Spleen (tissue), 11 donors: ENCODE measurements around the gene F13B. TPM values are rescaled to one million over a fixed set of nuclear protein-coding genes. Genes with fewer than 3 reads are reported as not detected.

Source experiments
- DNase-seq: peaks from one replicate; pipeline ENCODE4 v3.0.0-alpha.2; 2020
- H3K27ac ChIP-seq, 8 donors: fragments of 200-600 bp; sonication (generic) in 7 of 8; 1 replicate in 4 of 8; 2 replicates in 4 of 8; pipeline versions ENCODE4 v1.5.0 to v1.8.0; 2016 to 2021; ENCODE audit warnings: inconsistent platforms in 4 of 8, mild to moderate bottlenecking in 4 of 8, moderate library complexity in 1 of 8
- H3K27me3 ChIP-seq, 7 donors: fragments of 200-600 bp; sonication (generic) in 6 of 7; replicated peaks in 1 of 7; 1 replicate in 4 of 7; 2 replicates in 3 of 7; pipeline versions ENCODE4 v1.5.0 to v1.8.0; 2016 to 2021; ENCODE audit warnings: inconsistent platforms in 3 of 7, mild to moderate bottlenecking in 1 of 7
- H3K36me3 ChIP-seq, 6 donors: fragments of 200-600 bp; sonication (generic) in 5 of 6; 1 replicate in 4 of 6; 2 replicates in 2 of 6; pipeline versions ENCODE4 v1.5.0 to v1.8.0; 2016 to 2021; ENCODE audit warnings: inconsistent platforms in 2 of 6
- H3K4me1 ChIP-seq, 6 donors: fragments of 200-600 bp; sonication (generic) in 5 of 6; 1 replicate in 3 of 6; 2 replicates in 3 of 6; pipeline versions ENCODE4 v1.5.0 to v1.8.0; 2016 to 2021; ENCODE audit warnings: inconsistent platforms in 3 of 6
- H3K4me3 ChIP-seq, 8 donors: fragments of 200-600 bp; sonication (generic) in 7 of 8; 1 replicate in 4 of 8; 2 replicates in 4 of 8; pipeline versions ENCODE4 v1.5.0 to v1.8.0; 2016 to 2021; ENCODE audit warnings: inconsistent platforms in 4 of 8, mild to moderate bottlenecking in 4 of 8, moderate library complexity in 2 of 8
- H3K9me3 ChIP-seq, 8 donors: fragments of 200-600 bp; sonication (generic) in 7 of 8; 1 replicate in 4 of 8; 2 replicates in 4 of 8; pipeline versions ENCODE4 v1.5.0 to v1.8.0; 2016 to 2021; ENCODE audit warnings: inconsistent platforms in 4 of 8
- CTCF ChIP-seq, 11 experiments: fragments of 200-600 bp in 7 of 11; fragments of 450-650 bp in 4 of 11; sonication (generic) in 4 of 11; IDR thresholded peaks in 8 of 11; conservative IDR thresholded peaks in 3 of 11; 1 replicate in 7 of 11; 2 replicates in 4 of 11; pipeline versions ENCODE4 v1.4.0 to v1.8.0; 2016 to 2021; ENCODE audit warnings: antibody characterized with exemption in 11 of 11, inconsistent platforms in 4 of 11, mild to moderate bottlenecking in 1 of 11
- POLR2A ChIP-seq, 3 donors: fragments of 450-650 bp; IDR thresholded peaks; one replicate each; pipeline ENCODE4 v1.5.1; 2017; ENCODE audit warnings: antibody characterized with exemption in 3 of 3, mild to moderate bottlenecking in 1 of 3
- POLR2AphosphoS5 ChIP-seq, 3 donors: sonication (generic); formaldehyde crosslinking; IDR thresholded peaks; one replicate each; pipeline ENCODE4 v1.5.1; 2017; ENCODE audit warnings: antibody characterized with exemption in 3 of 3
- WGBS, 5 donors: extraction: QIAGEN DNeasy Blood & Tissue Kit in 3 of 5; methylation state at CpG; one replicate each; pipeline versions ENCODE4 v1.1.5 to v1.1.7; 2013 to 2018; 5-methylcytosine and 5-hydroxymethylcytosine counted together
- intact Hi-C: fragments of 100-400 bp; cut with DNase I; formaldehyde crosslinking; loops from one replicate; pipeline ENCODE4 v1.15.0; 2023; ENCODE audit warnings: low total_unique reads
- polyA plus RNA-seq, 3 donors: library from polyadenylated mRNA; stranded (reverse); fragments of 200-250 nt; gene quantifications; one replicate each; pipeline ENCODE4 v1.2.1, GENCODE V29; 2013
- total RNA-seq, 7 donors: library from RNA; depleted of rRNA in 3 of 7; stranded (reverse); fragments of >200 nt in 3 of 7; fragmentation: NEBNext Ultra II Directional in 4 of 7; extraction: Animal tissue kit (Norgen Biotek cat#: 25700) in 4 of 7; gene quantifications; one replicate each; pipeline versions ENCODE4 v1.1.0 to v1.2.1, GENCODE V29; 2016 to 2021
- donor health status: healthy with polysubstance abuse.
- donor health status: DM: no; HTN: no; CAD: no; lungs with moderate emphysema.
- donor health status: DM: no; HTN: no; CAD: no.
- donor health status: Bipolar disorder and iron deficiency.
- donor health status: healthy.
- donor health status: DM: no; HTN: no; CAD: no.
- donor health status: DM: yes; HTN: yes; CAD: no.

Gene F13B
- total and polyA plus RNA-seq, 10 donors: not detected

- intact Hi-C loops: no loop called here
- 84 to 95% (median 88%) methylated on average over 2 of the region's 2 CpGs for WGBS, 5 donors
- no peaks in the 10 kb centered on the region for H3K4me1 ChIP-seq
Observed at GRCh38 chr1:197080323-197080722, 13.3 kb upstream of the F13B start.

GRCh38 chr1:197076585-197076984 lies 9.5 kb upstream of the F13B start:
- intact Hi-C loops: no loop called here
- no peak for TF ChIP-seq POLR2A (IDR thresholded peaks at IDR 0.05)
- TF ChIP-seq CTCF (IDR thresholded peaks at IDR 0.05 in 8 of 11, conservative IDR thresholded peaks at IDR 0.05 in 3 of 11): no peak
- no peak for TF ChIP-seq POLR2AphosphoS5 (IDR thresholded peaks at IDR 0.05)
- no peaks in the 10 kb centered on the region for H3K36me3 ChIP-seq
- no peak overlapping the region for H3K4me3 ChIP-seq
- DNase-seq: no peak
- WGBS, 5 donors: 69 to 86% (median 72%) methylated on average over 1 of the region's 1 CpG
- H3K4me1 ChIP-seq: no peaks in the 10 kb centered on the region
- peaks cover 0 to 15% (median 14%) of the 10 kb centered on the region in 8 donors for H3K9me3 ChIP-seq
- no peak overlapping the region for H3K27ac ChIP-seq
- no peaks in the 10 kb centered on the region for H3K27me3 ChIP-seq

More at GRCh38 chr1:197080323-197080722, 13.3 kb upstream of the F13B start:
- H3K4me3 ChIP-seq: no peak overlapping the region
- H3K9me3 ChIP-seq: peaks cover 0 to 29% (median 21%) of the 10 kb centered on the region in 8 donors
- no peak overlapping the region for H3K27ac ChIP-seq
- peaks cover 0 to 32% (median 0%) of the 10 kb centered on the region in 6 donors for H3K36me3 ChIP-seq
- H3K27me3 ChIP-seq: no peaks in the 10 kb centered on the region
- no peak for DNase-seq
- TF ChIP-seq CTCF (IDR thresholded peaks at IDR 0.05 in 8 of 11, conservative IDR thresholded peaks at IDR 0.05 in 3 of 11): no peak
- TF ChIP-seq POLR2A (IDR thresholded peaks at IDR 0.05): no peak
- TF ChIP-seq POLR2AphosphoS5 (IDR thresholded peaks at IDR 0.05): no peak

- no peaks in the 10 kb centered on the region for H3K4me1 ChIP-seq
- H3K27ac ChIP-seq: no peak overlapping the region
- H3K36me3 ChIP-seq: no peaks in the 10 kb centered on the region
- H3K4me3 ChIP-seq: no peak overlapping the region
- DNase-seq: no peak
- 86 to 93% (median 90%) methylated on average over 1 of the region's 1 CpG for whole genome bisulfite sequencing, 5 donors
- no peaks in the 10 kb centered on the region for H3K27me3 ChIP-seq
- no peak for TF ChIP-seq POLR2AphosphoS5 (IDR thresholded peaks at IDR 0.05)
- no peak for TF ChIP-seq CTCF (IDR thresholded peaks at IDR 0.05 in 8 of 11, conservative IDR thresholded peaks at IDR 0.05 in 3 of 11)
- TF ChIP-seq POLR2A (IDR thresholded peaks at IDR 0.05): no peak
- peaks cover 0 to 12% (median 2%) of the 10 kb centered on the region in 8 donors for H3K9me3 ChIP-seq
- intact Hi-C loops: no loop called here
Observed at GRCh38 chr1:197073978-197074377, 6.9 kb upstream of the F13B start.

GRCh38 chr1:197067457-197067818 lies 378 bp upstream of the F13B start:
- intact Hi-C loops: no loop called here
- TF ChIP-seq CTCF (IDR thresholded peaks at IDR 0.05 in 8 of 11, conservative IDR thresholded peaks at IDR 0.05 in 3 of 11): no peak
- TF ChIP-seq POLR2A (IDR thresholded peaks at IDR 0.05): no peak
- TF ChIP-seq POLR2AphosphoS5 (IDR thresholded peaks at IDR 0.05): no peak

More at GRCh38 chr1:197067457-197067818, 378 bp upstream of the F13B start:
- DNase-seq: no peak
- Histone ChIP-seq H3K36me3 (no peaks in the 10 kb centered on the region), H3K9me3 (peaks cover 0 to 13% (median 2%) of the 10 kb centered on the region in 8 donors), H3K4me3 (no peak overlapping the region), H3K27me3 (no peaks in the 10 kb centered on the region), H3K4me1 (no peaks in the 10 kb centered on the region), H3K27ac (no peak overlapping the region)
